Measurements from ENCODE around the gene DOK4. TPM values are rescaled to one million over a fixed set of nuclear protein-coding genes. Genes with fewer than 3 reads are reported as not detected.

The DOK4 gene
- total and polyA plus RNA-seq, 4 donors = 7.8 to 24.6 (median 18.1) TPM

DNA sequence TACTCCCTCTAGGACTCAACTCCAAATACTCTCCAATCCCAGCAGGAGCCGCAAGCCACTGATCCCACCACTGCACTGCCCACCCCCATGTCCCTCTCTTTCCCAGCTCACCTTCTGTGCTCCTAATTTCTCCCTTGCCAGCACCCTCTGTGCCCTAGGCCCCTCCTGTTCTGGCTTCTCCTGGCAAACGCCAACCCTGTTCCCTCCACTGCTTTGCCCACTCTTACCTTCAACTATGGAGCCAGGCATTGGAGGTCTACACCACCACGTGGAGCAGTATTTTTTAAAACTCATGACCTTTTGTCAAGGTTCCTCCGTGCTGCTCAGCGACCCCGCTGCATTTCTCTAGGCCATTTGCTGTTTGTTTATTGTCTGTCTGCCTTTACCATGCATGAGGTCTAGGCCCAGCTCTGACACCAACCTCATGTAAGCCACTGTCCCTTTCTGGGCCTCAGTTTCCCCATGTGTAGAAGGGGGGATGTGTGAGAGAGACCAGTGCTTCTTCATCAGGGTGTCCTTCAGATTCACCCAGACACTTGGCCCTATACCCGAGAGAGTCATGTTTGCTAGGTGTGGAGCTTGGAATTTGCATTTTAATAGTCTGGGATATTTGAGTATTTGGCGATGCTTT, 45.5 kb upstream of the DOK4 start:
- no peaks in the 10 kb centered on the region for H3K36me3 ChIP-seq (ENCODE audit: control insufficient read depth in 4 of 4, insufficient read depth in 3 of 4, low read depth in 1 of 4, low read length in 3 of 4)
- H3K27ac ChIP-seq (ENCODE audit: low read depth in 1 of 2, low read length in 2 of 2) = no peak overlapping the region
- TF ChIP-seq SP1 (IDR thresholded peaks at IDR 0.05) (no peak), HNF4A (conservative IDR thresholded peaks at IDR 0.05) (no peak), RAD21 (IDR thresholded peaks at IDR 0.05) (no peak), FOXA2 (IDR thresholded peaks at IDR 0.05) (no peak), FOXA1 (IDR thresholded peaks at IDR 0.05) (no peak)
- TF ChIP-seq, protein P1, sequence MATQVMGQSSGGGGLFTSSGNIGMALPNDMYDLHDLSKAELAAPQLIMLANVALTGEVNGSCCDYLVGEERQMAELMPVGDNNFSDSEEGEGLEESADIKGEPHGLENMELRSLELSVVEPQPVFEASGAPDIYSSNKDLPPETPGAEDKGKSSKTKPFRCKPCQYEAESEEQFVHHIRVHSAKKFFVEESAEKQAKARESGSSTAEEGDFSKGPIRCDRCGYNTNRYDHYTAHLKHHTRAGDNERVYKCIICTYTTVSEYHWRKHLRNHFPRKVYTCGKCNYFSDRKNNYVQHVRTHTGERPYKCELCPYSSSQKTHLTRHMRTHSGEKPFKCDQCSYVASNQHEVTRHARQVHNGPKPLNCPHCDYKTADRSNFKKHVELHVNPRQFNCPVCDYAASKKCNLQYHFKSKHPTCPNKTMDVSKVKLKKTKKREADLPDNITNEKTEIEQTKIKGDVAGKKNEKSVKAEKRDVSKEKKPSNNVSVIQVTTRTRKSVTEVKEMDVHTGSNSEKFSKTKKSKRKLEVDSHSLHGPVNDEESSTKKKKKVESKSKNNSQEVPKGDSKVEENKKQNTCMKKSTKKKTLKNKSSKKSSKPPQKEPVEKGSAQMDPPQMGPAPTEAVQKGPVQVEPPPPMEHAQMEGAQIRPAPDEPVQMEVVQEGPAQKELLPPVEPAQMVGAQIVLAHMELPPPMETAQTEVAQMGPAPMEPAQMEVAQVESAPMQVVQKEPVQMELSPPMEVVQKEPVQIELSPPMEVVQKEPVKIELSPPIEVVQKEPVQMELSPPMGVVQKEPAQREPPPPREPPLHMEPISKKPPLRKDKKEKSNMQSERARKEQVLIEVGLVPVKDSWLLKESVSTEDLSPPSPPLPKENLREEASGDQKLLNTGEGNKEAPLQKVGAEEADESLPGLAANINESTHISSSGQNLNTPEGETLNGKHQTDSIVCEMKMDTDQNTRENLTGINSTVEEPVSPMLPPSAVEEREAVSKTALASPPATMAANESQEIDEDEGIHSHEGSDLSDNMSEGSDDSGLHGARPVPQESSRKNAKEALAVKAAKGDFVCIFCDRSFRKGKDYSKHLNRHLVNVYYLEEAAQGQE (IDR thresholded peaks at IDR 0.05) = no peak
- H3K27me3 ChIP-seq (ENCODE audit: control insufficient read depth in 4 of 4, insufficient read depth in 4 of 4, low read length in 3 of 4) = no peaks in the 10 kb centered on the region
- 84% methylated on average over 8 of the region's 8 CpGs for WGBS
- H3K4me1 ChIP-seq (ENCODE audit: control insufficient read depth in 4 of 4, insufficient read depth in 4 of 4, low read length in 3 of 4) = peaks cover 0 to 12% (median 5%) of the 10 kb centered on the region in 4 donors
- no peak overlapping the region for H3K4me3 ChIP-seq (ENCODE audit: low read depth in 1 of 3, low read length in 3 of 3)
- H3K9me3 ChIP-seq (ENCODE audit: control insufficient read depth in 4 of 4, low read length in 3 of 4) = no peaks in the 10 kb centered on the region
- H3K9ac ChIP-seq (ENCODE audit: low read depth in 1 of 2, low read length in 2 of 2) = no peak overlapping the region
- DNase-seq (ENCODE audit: low spot score) = peak; percentile 28

DNA sequence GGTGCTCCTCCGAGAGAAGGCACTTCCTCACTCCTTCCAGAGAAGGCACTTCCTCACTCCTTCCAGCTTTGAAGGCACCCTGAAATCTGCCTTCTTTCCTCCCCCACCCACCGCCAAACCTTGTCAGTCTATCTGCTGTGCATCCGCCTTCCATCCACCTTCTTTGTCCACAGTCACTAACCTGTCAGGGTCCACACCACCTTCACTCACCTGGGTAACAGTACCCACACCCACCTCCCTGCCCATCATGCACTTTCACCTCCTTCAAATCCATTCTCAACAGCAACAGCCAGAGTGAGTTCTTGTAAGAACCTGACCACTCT, 44.9 kb upstream of the DOK4 start:
- H3K27me3 ChIP-seq (ENCODE audit: control insufficient read depth in 4 of 4, insufficient read depth in 4 of 4, low read length in 3 of 4) = no peaks in the 10 kb centered on the region
- H3K27ac ChIP-seq (ENCODE audit: low read depth in 1 of 2, low read length in 2 of 2) = no peak overlapping the region
- no peaks in the 10 kb centered on the region for H3K36me3 ChIP-seq (ENCODE audit: control insufficient read depth in 4 of 4, insufficient read depth in 3 of 4, low read depth in 1 of 4, low read length in 3 of 4)
- WGBS = 85% methylated on average over 3 of the region's 3 CpGs
- no peak for DNase-seq (ENCODE audit: low spot score)
- no peak overlapping the region for H3K9ac ChIP-seq (ENCODE audit: low read depth in 1 of 2, low read length in 2 of 2)
- TF ChIP-seq SP1 (IDR thresholded peaks at IDR 0.05) (no peak), HNF4G (IDR thresholded peaks at IDR 0.05) (no peak)
- H3K4me3 ChIP-seq (ENCODE audit: low read depth in 1 of 3, low read length in 3 of 3) = no peak overlapping the region
- peaks cover 0 to 11% (median 5%) of the 10 kb centered on the region in 4 donors for H3K4me1 ChIP-seq (ENCODE audit: control insufficient read depth in 4 of 4, insufficient read depth in 4 of 4, low read length in 3 of 4)
- H3K9me3 ChIP-seq (ENCODE audit: control insufficient read depth in 4 of 4, low read length in 3 of 4) = no peaks in the 10 kb centered on the region

DNA sequence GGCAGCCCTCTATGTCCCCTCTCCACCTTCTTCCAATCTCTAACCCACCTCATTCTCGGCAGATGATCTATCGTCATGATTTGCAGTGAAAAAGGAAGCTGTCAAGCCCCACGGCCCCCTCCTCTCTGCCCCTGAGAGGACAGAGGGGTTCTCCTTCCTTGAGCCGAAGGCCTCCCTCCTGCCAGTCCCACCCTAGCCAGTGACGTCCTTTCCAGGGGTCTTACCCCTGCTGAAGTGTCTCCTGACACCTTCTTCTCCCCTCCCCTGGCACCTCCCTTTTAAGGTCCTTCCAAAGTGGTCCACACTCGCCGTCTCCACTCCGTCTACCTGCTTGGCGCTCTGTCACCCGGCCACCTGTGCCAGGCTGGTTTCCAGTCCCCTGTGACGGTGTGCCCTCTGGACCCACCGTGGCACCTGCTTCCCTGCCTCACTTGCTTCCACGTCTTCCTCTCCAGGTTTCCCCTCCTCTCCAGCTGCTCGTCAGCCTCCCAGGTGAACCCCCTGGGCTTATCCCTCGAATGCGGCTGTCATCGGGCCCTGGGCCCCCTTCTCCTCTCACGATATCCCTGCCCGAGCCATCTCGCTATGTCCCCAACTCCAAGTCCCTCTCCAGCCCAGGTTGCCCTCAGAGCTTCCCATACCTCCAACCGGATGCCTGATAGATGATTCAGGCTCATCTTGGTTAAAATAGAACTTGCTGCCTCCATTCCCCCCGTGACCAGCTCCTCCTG, 44.4 kb upstream of the DOK4 start:
- Histone ChIP-seq H3K27me3 (ENCODE audit: control insufficient read depth in 4 of 4, insufficient read depth in 4 of 4, low read length in 3 of 4) (no peaks in the 10 kb centered on the region), H3K36me3 (ENCODE audit: control insufficient read depth in 4 of 4, insufficient read depth in 3 of 4, low read depth in 1 of 4, low read length in 3 of 4) (no peaks in the 10 kb centered on the region), H3K9me3 (ENCODE audit: control insufficient read depth in 4 of 4, low read length in 3 of 4) (no peaks in the 10 kb centered on the region), H3K4me1 (ENCODE audit: control insufficient read depth in 4 of 4, insufficient read depth in 4 of 4, low read length in 3 of 4) (peaks cover 0 to 11% (median 5%) of the 10 kb centered on the region in 4 donors), H3K27ac (ENCODE audit: low read depth in 1 of 2, low read length in 2 of 2) (no peak overlapping the region), H3K9ac (ENCODE audit: low read depth in 1 of 2, low read length in 2 of 2) (no peak overlapping the region), H3K4me3 (ENCODE audit: low read depth in 1 of 3, low read length in 3 of 3) (no peak overlapping the region)
- TF ChIP-seq FOXA1 (IDR thresholded peaks at IDR 0.05) = no peak
- 77% methylated on average over 22 of the region's 22 CpGs for WGBS
- DNase-seq (ENCODE audit: low spot score) = no peak

DNA sequence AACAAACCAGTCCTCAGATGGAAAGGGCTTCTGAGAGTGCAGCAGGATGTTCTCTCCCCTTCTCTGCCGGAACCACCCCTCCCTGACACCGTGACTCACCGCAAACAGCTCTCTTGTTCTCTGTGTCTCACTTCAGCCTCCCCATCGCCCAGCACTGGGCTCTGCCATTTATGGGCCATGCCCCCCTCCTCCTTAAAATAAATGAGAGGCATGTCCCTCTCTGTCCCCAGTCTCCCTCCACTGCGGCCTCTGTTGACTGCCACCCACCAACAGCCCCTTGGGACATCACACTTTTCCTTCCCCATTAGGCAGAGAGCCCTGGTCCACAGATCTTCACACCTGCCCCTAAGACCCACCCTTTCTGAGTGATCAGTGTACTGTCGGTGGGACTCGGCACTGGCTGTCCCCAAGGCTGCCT, 43.8 kb upstream of the DOK4 start:
- Histone ChIP-seq H3K36me3 (ENCODE audit: control insufficient read depth in 4 of 4, insufficient read depth in 3 of 4, low read depth in 1 of 4, low read length in 3 of 4) (no peaks in the 10 kb centered on the region), H3K9ac (ENCODE audit: low read depth in 1 of 2, low read length in 2 of 2) (no peak overlapping the region), H3K27ac (ENCODE audit: low read depth in 1 of 2, low read length in 2 of 2) (no peak overlapping the region), H3K27me3 (ENCODE audit: control insufficient read depth in 4 of 4, insufficient read depth in 4 of 4, low read length in 3 of 4) (no peaks in the 10 kb centered on the region), H3K9me3 (ENCODE audit: control insufficient read depth in 4 of 4, low read length in 3 of 4) (no peaks in the 10 kb centered on the region), H3K4me1 (ENCODE audit: control insufficient read depth in 4 of 4, insufficient read depth in 4 of 4, low read length in 3 of 4) (peaks cover 0 to 11% (median 4%) of the 10 kb centered on the region in 4 donors), H3K4me3 (ENCODE audit: low read depth in 1 of 3, low read length in 3 of 3) (no peak overlapping the region)
- TF ChIP-seq, protein P1 (IDR thresholded peaks at IDR 0.05) = no peak
- TF ChIP-seq JUND (IDR thresholded peaks at IDR 0.05) (peak in 1 of 2 donors; percentile 26), SP1 (IDR thresholded peaks at IDR 0.05) (no peak), GABPA (IDR thresholded peaks at IDR 0.05 in 1 of 2, conservative IDR thresholded peaks at IDR 0.05 in 1 of 2) (no peak)
- DNase-seq (ENCODE audit: low spot score) = no peak
- WGBS = 62% methylated on average over 7 of the region's 7 CpGs
